A549 (cell line): Measurements from ENCODE around the gene TSPAN1. TPM values are rescaled to one million over a fixed set of nuclear protein-coding genes. Genes with fewer than 3 reads are reported as not detected.

Experiments used
- ATAC-seq, 2 experiments: fragments of 200-7000 bp in 1 of 2; fragments of >200 bp in 1 of 2; cut with Nextera tagmentation in 1 of 2; cut with Tn5 transposase in 1 of 2; 3 replicates each; pipeline versions ENCODE4 v1.8.0 to v1.9.1; 2018 to 2020; ENCODE audit warnings: mild to moderate bottlenecking in 1 of 2, moderate library complexity in 1 of 2
- CTCF ChIA-PET: fragments of 300-600 bp; sonication (Branson Sonifier 250); formaldehyde crosslinking; extraction: SDS; loops from one replicate; lab custom pipeline; 2021; ENCODE audit warnings: antibody characterized with exemption, inconsistent platforms; lab: Yijun Ruan, JAX
- POLR2A ChIA-PET: fragments of 350-600 bp; formaldehyde crosslinking; extraction: SDS; loops from one replicate; lab custom pipeline; 2021; ENCODE audit warnings: antibody characterized with exemption, inconsistent platforms; lab: Yijun Ruan, JAX
- DNase-seq, 2 experiments: peaks; one replicate each; pipeline versions ENCODE4 v3.0.0 to v3.0.0-alpha.2; 2011 to 2016; ENCODE audit warnings: low read depth in 1 of 2, low spot score in 1 of 2
- FAIRE-seq: peaks from 2 replicates; lab custom pipeline; 2011; peaks lifted over from hg19 to GRCh38; lab: Jason Lieb, UNC
- H3K27ac ChIP-seq, 2 experiments: fragments of >200 bp; sonication (Bioruptor Twin); formaldehyde crosslinking; 3 replicates each; pipeline ENCODE4 v1.5.1; 2016 to 2017
- H3K4me1 ChIP-seq: fragments of >200 bp; sonication (Bioruptor Twin); formaldehyde crosslinking; 3 replicates; pipeline ENCODE4 v1.6.1; 2016
- H3K4me2 ChIP-seq: fragments of >200 bp; sonication (Bioruptor Twin); formaldehyde crosslinking; 3 replicates; pipeline ENCODE4 v1.6.1; 2016
- H3K4me3 ChIP-seq: fragments of >200 bp; sonication (Bioruptor Twin); formaldehyde crosslinking; 3 replicates; pipeline ENCODE4 v1.5.1; 2016
- H3K9me3 ChIP-seq: fragments of >200 bp; sonication (Bioruptor Twin); formaldehyde crosslinking; 3 replicates; pipeline ENCODE4 v1.6.1; 2016
- ESRRA ChIP-seq: fragments of 150-350 bp; IDR thresholded peaks from 2 replicates; pipeline ENCODE4 v1.6.1; 2014; ENCODE audit warnings: mild to moderate bottlenecking, low read length, borderline replicate concordance
- FOSL2 ChIP-seq, 2 experiments: fragments of 450-650 bp in 1 of 2; fragments of >200 bp in 1 of 2; sonication (Bioruptor Twin) in 1 of 2; formaldehyde crosslinking; IDR thresholded peaks; 2 replicates each; pipeline versions ENCODE4 v1.5.0 to v1.6.1; 2016 to 2020; ENCODE audit warnings: mild to moderate bottlenecking in 1 of 2, moderate library complexity in 1 of 2
- HDAC2 ChIP-seq: fragments of 200-600 bp; sonication (generic); IDR thresholded peaks from 2 replicates; pipeline ENCODE4 v1.6.1; 2016
- MYC ChIP-seq: IDR thresholded peaks from 2 replicates; pipeline ENCODE4 v1.6.1; 2012; ENCODE audit warnings: mild to moderate bottlenecking, inconsistent platforms, low read length, improper control_type of control experiment, borderline replicate concordance
- NFE2L2 ChIP-seq: fragments of 150-350 bp; conservative IDR thresholded peaks from 2 replicates; pipeline ENCODE4 v1.6.1; 2014; ENCODE audit warnings: low read length
- POLR2A ChIP-seq: IDR thresholded peaks from 2 replicates; pipeline ENCODE4 v1.6.1; 2012; ENCODE audit warnings: mild to moderate bottlenecking, low read length
- POLR2AphosphoS2 ChIP-seq: conservative IDR thresholded peaks from 2 replicates; pipeline ENCODE4 v1.6.1; 2012; ENCODE audit warnings: low read length, improper control_type of control experiment, inconsistent platforms
- RAD21 ChIP-seq, 2 experiments: fragments of >200 bp in 1 of 2; sonication (Bioruptor Twin) in 1 of 2; formaldehyde crosslinking in 1 of 2; IDR thresholded peaks in 1 of 2; conservative IDR thresholded peaks in 1 of 2; 2 replicates in 1 of 2; 3 replicates in 1 of 2; pipeline ENCODE4 v1.6.1; 2012 to 2018; ENCODE audit warnings: inconsistent platforms in 1 of 2
- TFCP2L1 ChIP-seq: fragments of 250-450 bp; sonication (Bioruptor Pico); IDR thresholded peaks from 2 replicates; pipeline ENCODE4 v1.5.0; 2021; ENCODE audit warnings: mild to moderate bottlenecking
- ZFP36 ChIP-seq: fragments of 450-650 bp; IDR thresholded peaks from 2 replicates; pipeline ENCODE4 v1.6.1; 2014; ENCODE audit warnings: borderline replicate concordance; ENCODE audit not compliant: partially characterized antibody
- ZNF302 ChIP-seq: fragments of 250-450 bp; sonication (Bioruptor Pico); IDR thresholded peaks from 2 replicates; pipeline ENCODE4 v1.9.0; 2021; ENCODE audit warnings: inconsistent platforms, mild to moderate bottlenecking, moderate library complexity
- WGBS: methylation state at CpG from one replicate; pipeline ENCODE4 v1.1.6; 2017; ENCODE audit errors: missing lambda C conversion rate; 5-methylcytosine and 5-hydroxymethylcytosine counted together
- polyA plus RNA-seq, 4 experiments: library from polyadenylated mRNA; depleted of rRNA in 3 of 4; stranded (reverse); fragments of >200 nt; fragmentation: RNase III in 1 of 4; extraction: RNeasy Plus Mini Kit Qiagen cat#74134 plus additional on column Dnase treatment in 1 of 4; gene quantifications; 2 replicates in 3 of 4; 3 replicates in 1 of 4; pipeline ENCODE4 v1.2.3, GENCODE V29; 2011 to 2017
- TF ChIP-seq, protein P1 (sequence below): IDR thresholded peaks from 2 replicates; pipeline ENCODE4 v1.6.1; 2012
- TF ChIP-seq, protein P2 (sequence below): fragments of 450-650 bp; IDR thresholded peaks from 2 replicates; pipeline ENCODE4 v1.6.1; 2014; ENCODE audit warnings: antibody characterized with exemption
- TF ChIP-seq, protein P3 (sequence below): IDR thresholded peaks from 2 replicates; pipeline ENCODE4 v1.6.1; 2012
- TF ChIP-seq, protein P4 (sequence below): fragments of >200 bp; sonication (Bioruptor Twin); formaldehyde crosslinking; IDR thresholded peaks from 2 replicates; pipeline ENCODE4 v1.6.1; 2016

Gene TSPAN1
- polyA plus RNA-seq, 2 of the 4 experiments (the other 2 are of a cell fraction), result 2.1 TPM

DNA sequence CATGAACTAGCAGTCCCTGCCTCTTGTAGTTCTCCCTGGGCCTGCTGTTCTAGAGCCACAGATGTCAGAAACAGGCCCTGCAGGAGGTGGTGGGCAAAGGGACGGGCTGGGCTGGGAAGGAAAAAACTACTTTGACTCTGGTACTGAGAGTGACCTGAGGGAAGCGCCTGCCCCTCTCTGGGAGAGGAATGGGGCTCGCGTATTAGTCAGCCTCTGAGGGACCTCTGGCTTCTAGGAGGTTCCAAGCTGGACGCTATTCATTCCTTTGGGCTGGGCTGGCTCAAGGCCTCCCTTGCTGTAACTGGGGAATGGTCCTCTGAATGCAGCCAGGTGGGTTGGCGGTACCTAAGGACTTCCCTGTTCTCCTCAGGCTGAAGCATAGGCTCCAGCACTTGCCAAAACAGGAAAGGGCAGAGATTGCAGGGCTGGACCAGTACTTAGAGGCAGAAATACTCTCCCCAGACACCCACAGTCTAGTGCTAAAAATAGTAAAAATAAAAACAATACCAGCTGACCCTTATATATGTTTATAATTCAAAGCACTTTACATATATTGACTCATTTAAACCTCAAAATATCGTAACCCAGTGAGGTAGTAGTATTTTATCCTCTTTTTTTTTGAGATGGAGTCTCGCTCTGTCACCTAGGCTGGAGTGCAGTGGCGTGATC, 16.3 kb downstream of the TSPAN1 start:
- Histone ChIP-seq H3K4me3 (no peak overlapping the region), H3K4me1 (no peaks in the 10 kb centered on the region), H3K27ac (no peak overlapping the region), H3K4me2 (no peak overlapping the region), H3K9me3 (no peaks in the 10 kb centered on the region)
- DNase-seq (no peak), FAIRE-seq (no peak), ATAC-seq (no peak)
- CTCF ChIA-PET, result interaction anchor here (0.5 to 3.8 kb wide), 7 partner anchors 13 to 309 kb away, joined by 3 to 9 read pairs (median 4); no protein-coding TSS in a partner anchor
- no peak for TF ChIP-seq FOSL2 (IDR thresholded peaks at IDR 0.05)
- no peak for TF ChIP-seq FOSL2 (CRISPR knock-in tag; IDR thresholded peaks at IDR 0.05)
- POLR2A ChIA-PET, result no interaction called here
- WGBS, result 96% methylated on average over 9 of the region's 9 CpGs

DNA sequence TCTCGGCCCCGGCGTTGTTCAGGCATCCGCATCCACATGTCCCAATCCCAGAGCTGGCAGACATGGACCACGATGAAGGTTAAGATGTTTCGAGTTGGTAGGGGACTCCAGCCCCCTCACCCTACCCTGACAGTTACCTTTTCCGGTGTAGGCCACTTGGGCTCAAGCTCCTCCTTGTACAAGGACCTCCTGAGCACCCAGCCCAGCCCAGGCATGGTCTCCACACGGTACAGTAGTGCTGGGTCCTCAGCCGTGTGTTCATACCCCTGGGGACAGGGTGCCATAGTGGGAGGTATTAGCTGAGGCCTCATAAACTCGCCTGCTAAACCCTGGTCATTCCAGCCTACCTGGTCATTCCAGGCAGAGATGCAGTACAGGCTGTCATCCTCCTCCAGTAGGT, 17.3 kb downstream of the TSPAN1 start:
- ChIA-PET CTCF (interaction anchor here (1.4 to 3.8 kb wide), 3 partner anchors 12 to 156 kb away, joined by 3 to 9 read pairs (median 4); no protein-coding TSS in a partner anchor), POLR2A (interaction anchor here (1.0 kb wide), 1 partner anchor 8 kb away, joined by 3 read pairs; no protein-coding TSS in a partner anchor)
- TF ChIP-seq ESRRA, result no peak
- Histone ChIP-seq H3K9me3 (no peaks in the 10 kb centered on the region), H3K4me2 (no peak overlapping the region), H3K4me3 (no peak overlapping the region), H3K27ac (no peak overlapping the region), H3K4me1 (peaks cover 4% of the 10 kb centered on the region; the same call in 1 of the 3 replicates)
- no peak for DNase-seq
- FAIRE-seq, result no peak
- no peak for ATAC-seq
- WGBS, result 94% methylated on average over 10 of the region's 10 CpGs

DNA sequence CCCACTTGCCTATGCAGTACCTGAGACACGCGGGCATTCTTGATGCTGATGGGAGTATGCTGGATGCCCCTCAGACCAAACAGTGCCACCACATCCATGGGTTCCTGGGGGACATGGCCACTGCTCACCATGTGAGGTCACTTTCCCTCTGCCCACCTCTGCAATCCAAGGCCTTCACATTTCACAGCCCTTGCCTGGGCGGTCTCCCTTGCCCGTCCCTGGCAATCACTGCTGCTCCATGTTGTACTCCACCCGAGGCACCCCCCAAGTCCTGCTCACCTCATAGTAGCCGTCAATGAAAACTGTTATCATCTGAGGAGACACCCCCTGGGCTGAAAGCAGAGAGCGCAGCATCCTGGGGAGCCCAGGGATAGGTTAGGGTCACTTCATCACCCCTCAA, 18.4 kb downstream of the TSPAN1 start:
- Histone ChIP-seq H3K4me3 (no peak overlapping the region), H3K27ac (no peak overlapping the region), H3K4me1 (peaks cover 9% of the 10 kb centered on the region; the same call in 1 of the 3 replicates), H3K9me3 (no peaks in the 10 kb centered on the region), H3K4me2 (no peak overlapping the region)
- CTCF ChIA-PET, result interaction anchor here (3.8 kb wide), 1 partner anchor 30 kb away, joined by 9 read pairs; no protein-coding TSS in a partner anchor
- 92% methylated on average over 7 of the region's 7 CpGs for WGBS
- DNase-seq (no peak), ATAC-seq (no peak), FAIRE-seq (no peak)
- TF ChIP-seq NFE2L2 (no peak), TFCP2L1 (CRISPR knock-in tag) (no peak), MYC (no peak), ZNF302 (CRISPR knock-in tag) (no peak), ZFP36 (no peak), POLR2AphosphoS2 (no peak), HDAC2 (no peak), POLR2A (no peak)
- TF ChIP-seq, protein P1, sequence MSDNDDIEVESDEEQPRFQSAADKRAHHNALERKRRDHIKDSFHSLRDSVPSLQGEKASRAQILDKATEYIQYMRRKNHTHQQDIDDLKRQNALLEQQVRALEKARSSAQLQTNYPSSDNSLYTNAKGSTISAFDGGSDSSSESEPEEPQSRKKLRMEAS, result no peak
- TF ChIP-seq, protein P2, sequence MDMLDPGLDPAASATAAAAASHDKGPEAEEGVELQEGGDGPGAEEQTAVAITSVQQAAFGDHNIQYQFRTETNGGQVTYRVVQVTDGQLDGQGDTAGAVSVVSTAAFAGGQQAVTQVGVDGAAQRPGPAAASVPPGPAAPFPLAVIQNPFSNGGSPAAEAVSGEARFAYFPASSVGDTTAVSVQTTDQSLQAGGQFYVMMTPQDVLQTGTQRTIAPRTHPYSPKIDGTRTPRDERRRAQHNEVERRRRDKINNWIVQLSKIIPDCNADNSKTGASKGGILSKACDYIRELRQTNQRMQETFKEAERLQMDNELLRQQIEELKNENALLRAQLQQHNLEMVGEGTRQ, result no peak
- POLR2A ChIA-PET, result interaction anchor here (0.5 kb wide), 1 partner anchor 37 kb away, joined by 4 read pairs; no protein-coding TSS in a partner anchor

DNA sequence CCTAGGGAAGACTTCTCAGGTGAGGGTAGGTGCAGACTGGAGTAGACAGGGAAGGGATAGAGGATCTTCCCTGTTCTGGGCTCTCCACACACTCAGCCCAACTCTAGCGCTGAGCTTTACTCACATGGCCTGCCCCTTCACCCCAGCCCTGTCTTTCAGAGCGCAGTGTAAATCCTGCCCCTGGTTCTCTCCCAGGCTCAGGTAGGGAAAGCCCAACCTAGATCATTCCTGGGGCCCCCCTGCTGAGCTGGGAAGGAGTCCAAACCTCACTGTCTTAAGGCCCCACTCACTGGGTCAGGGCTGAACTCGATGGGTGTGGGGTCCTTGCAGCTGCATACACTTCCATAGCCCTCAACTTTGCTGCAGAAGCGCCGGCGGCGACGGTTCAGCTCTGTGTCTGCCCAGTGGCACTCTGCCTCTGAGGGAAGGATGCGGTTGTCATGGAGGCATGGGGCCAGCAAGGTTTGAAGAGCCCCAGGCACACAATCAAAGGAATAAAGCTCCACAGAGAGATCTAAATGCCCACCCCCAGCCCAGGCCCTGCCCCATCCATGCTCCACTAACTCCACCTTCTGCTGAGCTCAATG, 19.2 kb downstream of the TSPAN1 start:
- ChIA-PET POLR2A (interaction anchor here (0.5 kb wide), 1 partner anchor 38 kb away, joined by 4 read pairs; no protein-coding TSS in a partner anchor), CTCF (interaction anchor here (1.3 to 3.8 kb wide), 3 partner anchors 13 to 51 kb away, joined by 4 to 9 read pairs (median 4); no protein-coding TSS in a partner anchor)
- Histone ChIP-seq H3K4me1 (peaks cover 9% of the 10 kb centered on the region; the same call in 1 of the 3 replicates), H3K9me3 (no peaks in the 10 kb centered on the region), H3K27ac (no peak overlapping the region), H3K4me3 (no peak overlapping the region), H3K4me2 (no peak overlapping the region)
- DNase-seq (no peak), ATAC-seq (no peak), FAIRE-seq (no peak)
- no peak for TF ChIP-seq RAD21 (conservative IDR thresholded peaks at IDR 0.05 in 1 of 2, IDR thresholded peaks at IDR 0.05 in 1 of 2)
- TF ChIP-seq, protein P3, sequence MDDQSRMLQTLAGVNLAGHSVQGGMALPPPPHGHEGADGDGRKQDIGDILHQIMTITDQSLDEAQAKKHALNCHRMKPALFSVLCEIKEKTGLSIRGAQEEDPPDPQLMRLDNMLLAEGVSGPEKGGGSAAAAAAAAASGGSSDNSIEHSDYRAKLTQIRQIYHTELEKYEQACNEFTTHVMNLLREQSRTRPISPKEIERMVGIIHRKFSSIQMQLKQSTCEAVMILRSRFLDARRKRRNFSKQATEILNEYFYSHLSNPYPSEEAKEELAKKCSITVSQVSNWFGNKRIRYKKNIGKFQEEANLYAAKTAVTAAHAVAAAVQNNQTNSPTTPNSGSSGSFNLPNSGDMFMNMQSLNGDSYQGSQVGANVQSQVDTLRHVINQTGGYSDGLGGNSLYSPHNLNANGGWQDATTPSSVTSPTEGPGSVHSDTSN, result no peak
- TF ChIP-seq, protein P4, sequence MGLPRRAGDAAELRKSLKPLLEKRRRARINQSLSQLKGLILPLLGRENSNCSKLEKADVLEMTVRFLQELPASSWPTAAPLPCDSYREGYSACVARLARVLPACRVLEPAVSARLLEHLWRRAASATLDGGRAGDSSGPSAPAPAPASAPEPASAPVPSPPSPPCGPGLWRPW, result no peak
- TF ChIP-seq, protein P2, result no peak
- WGBS, result 97% methylated on average over 7 of the region's 9 CpGs
